ENCODE results near the gene TMPRSS3.
A peak's percentile ranks its signal among the peaks of the same experiment; 100 is the strongest.

Gene TMPRSS3

DNA sequence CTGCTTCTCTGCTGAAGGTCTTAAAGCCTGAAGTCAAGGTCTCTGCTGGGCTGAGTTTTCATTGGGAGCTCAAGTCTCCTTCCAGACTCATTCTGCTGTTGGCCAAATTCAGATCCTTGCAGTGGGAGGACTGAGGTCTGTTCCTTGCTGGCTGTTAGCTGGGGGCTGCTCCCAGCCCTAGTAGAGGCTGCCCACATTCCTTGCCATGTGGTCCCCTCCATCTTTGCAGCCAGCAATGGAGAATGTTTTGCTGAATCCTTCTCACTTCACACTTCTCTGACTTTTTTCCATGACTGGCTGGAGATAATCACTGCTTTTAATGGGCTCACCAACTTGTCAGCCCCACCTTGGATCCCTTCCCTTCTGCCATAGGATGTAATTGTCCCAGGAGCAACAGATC, 41.1 kb upstream of the TMPRSS3 start:
- H3K36me3 ChIP-seq (ENCODE audit: control insufficient read depth, insufficient read depth, low read length), result no peaks in the 10 kb centered on the region

DNA sequence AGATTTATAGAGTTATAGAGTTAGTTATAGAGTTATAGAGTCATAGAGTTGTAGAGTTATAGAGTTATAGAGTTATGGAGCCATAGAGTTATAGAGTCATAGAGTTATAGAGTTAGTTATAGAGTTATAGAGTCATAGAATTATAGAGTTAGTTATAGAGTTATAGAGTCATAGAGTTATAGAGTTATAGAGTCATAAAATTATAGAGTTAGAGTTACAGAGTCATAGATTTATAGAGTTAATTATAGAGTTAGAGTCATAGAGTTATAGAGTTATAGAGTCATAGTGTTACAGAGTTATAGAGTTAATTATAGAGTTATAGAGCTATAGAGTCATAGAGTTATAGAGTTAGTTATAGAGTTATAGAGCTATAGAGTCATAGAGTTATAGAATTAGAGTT, 40.0 kb upstream of the TMPRSS3 start:
- Histone ChIP-seq H3K9ac (ENCODE audit: low read length) (no peak overlapping the region), H3K4me1 (ENCODE audit: control insufficient read depth, insufficient read depth, low read length) (peaks cover 23% of the 10 kb centered on the region), H3K4me3 (ENCODE audit: low read length) (no peak overlapping the region), H3K9me3 (ENCODE audit: control insufficient read depth, low read length) (no peaks in the 10 kb centered on the region), H3K36me3 (ENCODE audit: control insufficient read depth, insufficient read depth, low read length) (no peaks in the 10 kb centered on the region), H3K27me3 (ENCODE audit: control insufficient read depth, insufficient read depth, low read length) (no peaks in the 10 kb centered on the region)

More for the DNA sequence above, 41.1 kb upstream of the TMPRSS3 start:
- H3K4me1 ChIP-seq (ENCODE audit: control insufficient read depth, insufficient read depth, low read length), result peaks cover 23% of the 10 kb centered on the region
- no peak overlapping the region for H3K4me3 ChIP-seq (ENCODE audit: low read length)
- no peaks in the 10 kb centered on the region for H3K27me3 ChIP-seq (ENCODE audit: control insufficient read depth, insufficient read depth, low read length)
- H3K9ac ChIP-seq (ENCODE audit: low read length), result no peak overlapping the region
- H3K9me3 ChIP-seq (ENCODE audit: control insufficient read depth, low read length), result no peaks in the 10 kb centered on the region

DNA sequence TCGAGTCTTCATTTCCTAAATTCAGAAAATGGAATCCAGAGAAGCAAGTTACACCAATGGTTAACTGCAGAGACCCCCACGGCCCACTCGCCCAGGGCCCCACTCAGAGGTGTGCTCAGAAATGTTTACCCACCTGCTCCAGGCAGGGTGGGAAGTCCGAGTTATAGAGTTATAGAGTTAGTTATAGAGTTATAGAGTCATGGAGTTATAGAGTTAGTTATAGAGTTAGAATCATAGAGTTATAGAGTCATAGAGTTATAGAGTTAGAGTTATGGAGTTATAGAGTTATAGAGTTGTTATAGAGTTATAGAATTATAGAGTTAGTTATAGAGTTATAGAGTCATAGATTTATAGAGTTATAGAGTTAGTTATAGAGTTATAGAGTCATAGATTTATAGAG, 39.5 kb upstream of the TMPRSS3 start:
- no peaks in the 10 kb centered on the region for H3K36me3 ChIP-seq (ENCODE audit: control insufficient read depth, insufficient read depth, low read length)
- no peaks in the 10 kb centered on the region for H3K9me3 ChIP-seq (ENCODE audit: control insufficient read depth, low read length)
- H3K4me3 ChIP-seq (ENCODE audit: low read length), result no peak overlapping the region
- H3K4me1 ChIP-seq (ENCODE audit: control insufficient read depth, insufficient read depth, low read length), result peaks cover 23% of the 10 kb centered on the region
- H3K27me3 ChIP-seq (ENCODE audit: control insufficient read depth, insufficient read depth, low read length), result no peaks in the 10 kb centered on the region
- H3K9ac ChIP-seq (ENCODE audit: low read length), result no peak overlapping the region

DNA sequence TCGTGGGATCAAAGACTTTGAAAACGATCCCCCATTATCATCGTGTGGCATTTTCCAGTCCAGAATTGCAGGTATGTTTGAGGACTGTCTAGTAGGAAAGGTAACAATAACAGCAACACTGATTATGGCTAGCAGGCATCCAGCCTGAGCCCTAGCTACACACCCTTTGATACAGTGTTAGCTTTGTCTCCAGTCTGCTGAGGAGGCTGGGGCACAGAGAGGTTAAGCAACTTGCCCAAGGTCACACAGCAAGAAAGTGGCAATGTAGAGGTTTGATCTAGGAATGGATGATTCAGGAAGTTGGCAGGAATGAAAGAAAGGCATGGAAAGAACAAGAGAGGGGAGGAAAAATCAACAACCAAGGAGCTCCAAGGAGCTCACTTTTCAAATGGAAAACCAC, 39.0 kb upstream of the TMPRSS3 start:
- Histone ChIP-seq H3K9ac (ENCODE audit: low read length) (no peak overlapping the region), H3K36me3 (ENCODE audit: control insufficient read depth, insufficient read depth, low read length) (no peaks in the 10 kb centered on the region), H3K27me3 (ENCODE audit: control insufficient read depth, insufficient read depth, low read length) (no peaks in the 10 kb centered on the region), H3K4me3 (ENCODE audit: low read length) (no peak overlapping the region), H3K4me1 (ENCODE audit: control insufficient read depth, insufficient read depth, low read length) (peaks cover 23% of the 10 kb centered on the region), H3K9me3 (ENCODE audit: control insufficient read depth, low read length) (no peaks in the 10 kb centered on the region)

DNA sequence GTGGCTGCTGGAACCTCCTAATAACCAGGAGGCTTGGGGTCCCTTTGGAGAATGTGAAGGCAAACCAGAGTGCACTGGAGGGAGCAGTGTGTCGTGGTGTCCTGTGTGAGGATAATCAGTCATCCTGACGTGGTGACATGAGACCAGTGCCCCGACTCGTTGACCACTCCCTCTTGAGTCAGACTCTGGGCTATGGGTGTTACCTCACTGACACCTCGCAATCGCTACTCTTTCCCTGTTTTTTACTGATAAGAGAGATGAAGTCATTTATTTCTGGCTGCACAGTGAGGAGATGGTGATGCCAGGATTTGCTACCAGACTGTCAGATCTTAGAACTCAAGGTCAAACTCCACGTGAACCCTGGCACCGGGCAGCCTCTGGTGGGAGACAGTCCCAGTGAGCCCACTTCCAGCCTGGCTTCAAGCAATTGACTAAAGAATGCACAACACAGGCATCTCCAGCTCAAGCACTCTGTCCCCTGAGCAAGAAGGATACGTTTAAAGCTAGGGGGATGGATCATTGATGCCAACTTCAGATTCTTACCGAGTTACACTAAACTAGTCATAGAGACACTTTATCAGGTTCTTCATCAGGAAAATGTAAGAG, 38.2 kb upstream of the TMPRSS3 start:
- H3K4me3 ChIP-seq (ENCODE audit: low read length), result no peak overlapping the region
- no peaks in the 10 kb centered on the region for H3K36me3 ChIP-seq (ENCODE audit: control insufficient read depth, insufficient read depth, low read length)
- H3K4me1 ChIP-seq (ENCODE audit: control insufficient read depth, insufficient read depth, low read length), result peaks cover 23% of the 10 kb centered on the region
- no peaks in the 10 kb centered on the region for H3K9me3 ChIP-seq (ENCODE audit: control insufficient read depth, low read length)
- peak overlapping the region; percentile 3 for H3K9ac ChIP-seq (ENCODE audit: low read length)
- no peaks in the 10 kb centered on the region for H3K27me3 ChIP-seq (ENCODE audit: control insufficient read depth, insufficient read depth, low read length)

DNA sequence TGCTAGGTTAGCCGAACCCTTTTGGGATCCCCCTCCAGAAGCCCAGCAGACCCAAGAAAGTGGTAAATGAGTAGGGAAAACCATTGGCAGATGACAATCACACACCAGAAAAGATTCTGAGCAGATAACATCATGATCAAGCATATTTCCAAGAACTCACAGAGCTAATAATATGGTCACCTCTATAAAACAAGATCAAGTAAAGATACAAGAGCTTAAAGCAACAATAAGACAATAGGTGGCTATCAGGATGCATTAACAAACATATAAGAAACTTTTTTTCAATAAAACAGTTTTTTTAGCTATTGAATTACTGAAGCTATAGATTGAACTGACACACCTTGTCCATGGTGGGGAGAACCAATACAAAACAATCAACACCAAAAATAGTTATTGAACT, 36.8 kb upstream of the TMPRSS3 start:
- no peaks in the 10 kb centered on the region for H3K36me3 ChIP-seq (ENCODE audit: control insufficient read depth, insufficient read depth, low read length)
- H3K4me1 ChIP-seq (ENCODE audit: control insufficient read depth, insufficient read depth, low read length), result peaks cover 23% of the 10 kb centered on the region
- no peak overlapping the region for H3K4me3 ChIP-seq (ENCODE audit: low read length)
- no peaks in the 10 kb centered on the region for H3K27me3 ChIP-seq (ENCODE audit: control insufficient read depth, insufficient read depth, low read length)
- no peaks in the 10 kb centered on the region for H3K9me3 ChIP-seq (ENCODE audit: control insufficient read depth, low read length)
- no peak overlapping the region for H3K9ac ChIP-seq (ENCODE audit: low read length)

DNA sequence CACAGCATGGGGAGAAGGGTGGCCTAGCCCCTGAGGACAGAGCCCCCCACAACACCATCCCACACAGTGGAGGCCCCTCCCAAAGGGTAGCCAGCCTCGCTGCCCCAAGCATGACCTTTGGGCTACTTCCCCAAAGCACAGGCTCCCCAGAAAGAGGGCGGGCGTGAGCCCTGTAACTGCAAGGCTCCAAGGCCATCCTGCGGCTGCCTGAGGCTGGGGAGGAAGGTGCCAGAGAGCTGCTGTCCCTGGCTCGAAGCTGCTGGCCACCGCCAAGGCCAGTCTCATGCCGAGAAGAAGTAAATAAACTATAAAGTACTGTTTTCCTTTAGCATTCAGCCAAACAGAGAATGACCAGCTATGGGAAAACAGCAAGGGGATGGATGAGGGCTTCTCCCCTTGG, 35.3 kb upstream of the TMPRSS3 start:
- Histone ChIP-seq H3K4me3 (ENCODE audit: low read length) (no peak overlapping the region), H3K9me3 (ENCODE audit: control insufficient read depth, low read length) (no peaks in the 10 kb centered on the region), H3K36me3 (ENCODE audit: control insufficient read depth, insufficient read depth, low read length) (no peaks in the 10 kb centered on the region), H3K4me1 (ENCODE audit: control insufficient read depth, insufficient read depth, low read length) (peaks cover 34% of the 10 kb centered on the region), H3K9ac (ENCODE audit: low read length) (no peak overlapping the region), H3K27me3 (ENCODE audit: control insufficient read depth, insufficient read depth, low read length) (peaks cover 3% of the 10 kb centered on the region)

DNA sequence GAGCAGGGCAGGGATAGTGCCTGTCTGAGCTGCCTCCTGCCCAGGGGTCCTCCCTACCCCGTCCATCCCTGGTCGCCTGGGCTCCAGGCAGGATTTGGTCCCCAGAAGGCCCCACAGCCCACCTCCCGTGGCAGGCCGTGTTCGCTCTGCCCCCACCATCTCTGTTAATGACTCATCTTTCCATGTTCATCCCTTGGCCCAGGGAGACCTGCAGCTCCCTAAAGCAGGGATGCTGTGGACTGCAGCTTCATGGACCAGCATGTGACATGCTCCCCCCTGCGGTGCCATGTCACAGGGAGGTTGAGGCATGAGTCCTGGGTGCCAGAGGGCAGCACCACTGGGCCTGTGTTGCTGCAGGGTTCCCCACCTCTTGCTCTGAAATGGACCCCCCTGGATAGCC, 34.7 kb upstream of the TMPRSS3 start:
- Histone ChIP-seq H3K27me3 (ENCODE audit: control insufficient read depth, insufficient read depth, low read length) (peaks cover 3% of the 10 kb centered on the region), H3K36me3 (ENCODE audit: control insufficient read depth, insufficient read depth, low read length) (no peaks in the 10 kb centered on the region), H3K4me3 (ENCODE audit: low read length) (no peak overlapping the region), H3K9ac (ENCODE audit: low read length) (no peak overlapping the region), H3K4me1 (ENCODE audit: control insufficient read depth, insufficient read depth, low read length) (peaks cover 34% of the 10 kb centered on the region), H3K9me3 (ENCODE audit: control insufficient read depth, low read length) (no peaks in the 10 kb centered on the region)

DNA sequence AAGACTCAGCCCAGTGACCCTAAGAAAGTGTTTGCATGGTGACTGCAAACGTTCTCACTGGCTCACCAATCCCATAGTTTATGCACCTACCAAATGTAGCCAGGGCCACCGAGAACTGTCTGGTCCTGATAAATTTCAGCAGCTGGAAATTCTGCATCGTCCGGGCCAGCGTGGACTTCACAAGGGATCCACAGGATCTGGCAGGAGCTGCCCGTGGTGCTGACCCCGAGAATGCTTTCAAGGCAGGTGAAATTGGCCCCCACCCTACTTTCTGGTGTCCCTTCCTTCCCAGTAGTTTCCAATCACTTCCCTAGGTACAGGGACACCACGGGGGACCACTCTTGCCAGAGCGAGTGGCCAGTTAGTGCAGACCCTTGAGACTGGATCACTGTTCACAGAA, 34.0 kb upstream of the TMPRSS3 start:
- H3K36me3 ChIP-seq (ENCODE audit: control insufficient read depth, insufficient read depth, low read length), result no peaks in the 10 kb centered on the region
- H3K4me1 ChIP-seq (ENCODE audit: control insufficient read depth, insufficient read depth, low read length), result peaks cover 29% of the 10 kb centered on the region
- peaks cover 3% of the 10 kb centered on the region for H3K27me3 ChIP-seq (ENCODE audit: control insufficient read depth, insufficient read depth, low read length)
- H3K9me3 ChIP-seq (ENCODE audit: control insufficient read depth, low read length), result no peaks in the 10 kb centered on the region
- no peak overlapping the region for H3K4me3 ChIP-seq (ENCODE audit: low read length)
- no peak overlapping the region for H3K9ac ChIP-seq (ENCODE audit: low read length)

DNA sequence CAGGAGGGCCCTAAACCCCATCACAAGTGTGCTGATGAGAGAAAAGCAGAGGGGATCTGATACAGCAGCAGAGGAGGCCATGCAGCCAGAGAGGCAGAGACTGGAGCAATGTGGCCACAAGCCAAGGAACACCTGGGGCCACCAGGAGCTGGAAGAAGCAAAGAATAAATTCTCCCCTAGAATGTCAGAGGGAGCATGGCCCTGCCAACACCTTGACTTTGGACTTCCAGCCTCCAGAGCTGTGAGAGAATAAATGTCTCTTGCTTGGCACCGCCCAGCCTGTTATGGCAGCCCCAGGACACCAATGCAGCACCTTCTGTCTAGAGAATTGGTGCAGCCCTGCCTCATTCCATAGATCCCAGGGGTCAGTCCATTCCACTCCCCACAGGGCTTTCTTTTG, 33.2 kb upstream of the TMPRSS3 start:
- Histone ChIP-seq H3K36me3 (ENCODE audit: control insufficient read depth, insufficient read depth, low read length) (no peaks in the 10 kb centered on the region), H3K27me3 (ENCODE audit: control insufficient read depth, insufficient read depth, low read length) (peaks cover 3% of the 10 kb centered on the region), H3K4me1 (ENCODE audit: control insufficient read depth, insufficient read depth, low read length) (peaks cover 21% of the 10 kb centered on the region), H3K9ac (ENCODE audit: low read length) (no peak overlapping the region), H3K9me3 (ENCODE audit: control insufficient read depth, low read length) (no peaks in the 10 kb centered on the region), H3K4me3 (ENCODE audit: low read length) (no peak overlapping the region)

DNA sequence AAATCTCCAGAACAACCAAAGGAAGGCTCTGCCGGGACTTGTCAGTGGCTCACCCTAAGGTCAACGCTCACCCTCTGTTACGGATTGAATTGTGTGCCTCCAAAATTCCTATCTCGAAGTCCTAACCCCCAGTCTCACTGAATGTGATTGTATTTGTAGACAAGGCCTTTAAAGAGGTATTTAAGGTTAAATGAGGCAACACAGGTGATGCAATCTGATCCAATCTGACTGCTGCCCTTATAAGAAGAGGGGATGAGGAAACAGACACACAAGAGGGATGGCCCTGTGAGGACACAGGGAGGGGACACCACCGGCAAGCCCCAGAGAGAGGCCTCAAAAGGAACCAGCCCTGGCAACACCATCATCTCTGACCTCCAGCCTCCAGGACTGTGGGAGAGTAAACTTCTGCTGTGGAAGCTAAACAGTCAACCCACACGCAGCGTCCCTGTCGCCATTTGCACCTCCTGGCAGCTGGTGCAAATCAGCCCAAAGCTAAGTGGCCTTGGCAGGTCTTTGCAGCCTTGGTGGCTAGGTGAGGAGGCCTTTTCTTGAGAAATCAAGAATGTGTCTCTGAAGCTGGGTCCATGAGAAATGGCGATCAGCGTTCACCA, 32.1 kb upstream of the TMPRSS3 start:
- Histone ChIP-seq H3K27me3 (ENCODE audit: control insufficient read depth, insufficient read depth, low read length) (peaks cover 3% of the 10 kb centered on the region), H3K4me1 (ENCODE audit: control insufficient read depth, insufficient read depth, low read length) (peaks cover 11% of the 10 kb centered on the region), H3K9ac (ENCODE audit: low read length) (no peak overlapping the region), H3K4me3 (ENCODE audit: low read length) (no peak overlapping the region), H3K36me3 (ENCODE audit: control insufficient read depth, insufficient read depth, low read length) (no peaks in the 10 kb centered on the region), H3K9me3 (ENCODE audit: control insufficient read depth, low read length) (no peaks in the 10 kb centered on the region)

DNA sequence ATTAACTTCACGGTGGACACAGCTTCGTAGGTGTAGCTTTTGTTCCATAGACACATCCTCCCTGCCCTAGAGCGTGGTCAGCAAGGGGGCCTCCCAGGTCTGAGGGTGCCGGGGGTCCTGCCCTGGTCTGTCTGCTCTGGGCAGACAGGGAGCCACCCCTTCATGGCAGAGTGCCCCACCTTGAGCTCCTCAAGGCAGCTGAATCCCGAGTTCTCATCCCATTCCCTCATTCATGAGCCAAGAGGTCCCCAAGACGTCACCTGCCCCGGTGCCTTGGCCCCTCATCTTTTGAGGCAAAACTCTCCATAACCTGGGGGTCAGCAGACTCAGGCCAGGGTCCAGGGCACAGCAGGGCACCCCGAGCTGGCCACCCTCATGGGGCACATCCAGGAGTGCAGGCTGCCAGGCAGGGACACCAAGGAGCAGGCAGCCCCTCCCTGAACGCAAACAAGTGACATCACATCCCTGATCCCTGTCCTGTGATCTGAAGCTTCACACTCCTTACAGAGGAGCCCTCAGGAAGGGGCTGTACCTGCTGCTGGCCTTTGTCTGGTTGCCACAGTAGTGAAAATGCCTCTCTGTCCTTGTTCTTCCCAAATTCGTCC, 31.1 kb upstream of the TMPRSS3 start:
- Histone ChIP-seq H3K36me3 (ENCODE audit: control insufficient read depth, insufficient read depth, low read length) (no peaks in the 10 kb centered on the region), H3K9me3 (ENCODE audit: control insufficient read depth, low read length) (no peaks in the 10 kb centered on the region), H3K4me3 (ENCODE audit: low read length) (no peak overlapping the region), H3K9ac (ENCODE audit: low read length) (peak overlapping the region; percentile 24), H3K4me1 (ENCODE audit: control insufficient read depth, insufficient read depth, low read length) (peaks cover 11% of the 10 kb centered on the region), H3K27me3 (ENCODE audit: control insufficient read depth, insufficient read depth, low read length) (peaks cover 3% of the 10 kb centered on the region)
